ENCODE data around the gene PIK3R3. TPM values are rescaled to one million over a fixed set of nuclear protein-coding genes. Genes with fewer than 3 reads are reported as not detected.

Gene PIK3R3
- total RNA-seq, 1 experiment from 2014 or later, result 3.6 TPM

- Histone ChIP-seq H3K36me3 (ENCODE audit: control insufficient read depth, insufficient read depth, low read length) (no peaks in the 10 kb centered on the region), H3K9me3 (no peaks in the 10 kb centered on the region), H3K4me3 (ENCODE audit: low read depth, low read length) (no peak overlapping the region), H3K4me1 (no peaks in the 10 kb centered on the region), H3K27me3 (replicated peaks; ENCODE audit: control insufficient read depth, insufficient read depth, low read length) (no peaks in the 10 kb centered on the region)
- Mint-ChIP-seq H3K36me3 (ENCODE audit: insufficient read depth, unreplicated experiment) (peaks cover 41% of the 10 kb centered on the region), H3K27me3 (ENCODE audit: insufficient read depth, unreplicated experiment) (no peaks in the 10 kb centered on the region), H3K4me1 (ENCODE audit: low read depth, unreplicated experiment) (peaks cover 2% of the 10 kb centered on the region), H3K9me3 (ENCODE audit: unreplicated experiment) (no peaks in the 10 kb centered on the region), H3K27ac (ENCODE audit: unreplicated experiment) (no peak overlapping the region), H3K4me3 (ENCODE audit: unreplicated experiment) (no peak overlapping the region)
- POLR2A ChIA-PET, result interaction anchor here (0.6 kb wide), 1 partner anchor 410 kb away, joined by 3 read pairs; no protein-coding TSS in a partner anchor
- BruUV-seq (replicated peaks), result no TSS peak
- CTCF ChIA-PET, result no interaction called here
- no peak for TF ChIP-seq CTCF (IDR thresholded peaks at IDR 0.05; ENCODE audit: insufficient read depth in 1 of 2, low read depth in 1 of 2, low read length in 1 of 2, severe bottlenecking in 1 of 2, unreplicated experiment in 1 of 2)
- DNase-seq, result no peak
- intact Hi-C loops (cut with micrococcal nuclease; ENCODE audit: unreplicated experiment), result no loop called here
These were observed 127.9 kb downstream of the PIK3R3 start for GRCh38 chr1:46004492-46004891.

- no peaks in the 10 kb centered on the region for H3K4me1 ChIP-seq
- no peaks in the 10 kb centered on the region for H3K36me3 ChIP-seq (ENCODE audit: control insufficient read depth, insufficient read depth, low read length)
- TF ChIP-seq CTCF (IDR thresholded peaks at IDR 0.05; ENCODE audit: insufficient read depth in 1 of 2, low read depth in 1 of 2, low read length in 1 of 2, severe bottlenecking in 1 of 2, unreplicated experiment in 1 of 2), result no peak
- no peak for DNase-seq
- Mint-ChIP-seq H3K9me3 (ENCODE audit: unreplicated experiment) (no peaks in the 10 kb centered on the region), H3K4me1 (ENCODE audit: low read depth, unreplicated experiment) (no peaks in the 10 kb centered on the region), H3K27me3 (ENCODE audit: insufficient read depth, unreplicated experiment) (no peaks in the 10 kb centered on the region), H3K4me3 (ENCODE audit: unreplicated experiment) (no peak overlapping the region), H3K36me3 (ENCODE audit: insufficient read depth, unreplicated experiment) (peaks cover 35% of the 10 kb centered on the region), H3K27ac (ENCODE audit: unreplicated experiment) (no peak overlapping the region)
- intact Hi-C loops (cut with micrococcal nuclease; ENCODE audit: unreplicated experiment), result no loop called here
- ChIA-PET POLR2A (no interaction called here), CTCF (no interaction called here)
- H3K9me3 ChIP-seq, result no peaks in the 10 kb centered on the region
- H3K4me3 ChIP-seq (ENCODE audit: low read depth, low read length), result no peak overlapping the region
- H3K27me3 ChIP-seq (replicated peaks; ENCODE audit: control insufficient read depth, insufficient read depth, low read length), result no peaks in the 10 kb centered on the region
- no TSS peak for BruUV-seq (replicated peaks)
These were observed 129.1 kb downstream of the PIK3R3 start for GRCh38 chr1:46003315-46003714.

DNA sequence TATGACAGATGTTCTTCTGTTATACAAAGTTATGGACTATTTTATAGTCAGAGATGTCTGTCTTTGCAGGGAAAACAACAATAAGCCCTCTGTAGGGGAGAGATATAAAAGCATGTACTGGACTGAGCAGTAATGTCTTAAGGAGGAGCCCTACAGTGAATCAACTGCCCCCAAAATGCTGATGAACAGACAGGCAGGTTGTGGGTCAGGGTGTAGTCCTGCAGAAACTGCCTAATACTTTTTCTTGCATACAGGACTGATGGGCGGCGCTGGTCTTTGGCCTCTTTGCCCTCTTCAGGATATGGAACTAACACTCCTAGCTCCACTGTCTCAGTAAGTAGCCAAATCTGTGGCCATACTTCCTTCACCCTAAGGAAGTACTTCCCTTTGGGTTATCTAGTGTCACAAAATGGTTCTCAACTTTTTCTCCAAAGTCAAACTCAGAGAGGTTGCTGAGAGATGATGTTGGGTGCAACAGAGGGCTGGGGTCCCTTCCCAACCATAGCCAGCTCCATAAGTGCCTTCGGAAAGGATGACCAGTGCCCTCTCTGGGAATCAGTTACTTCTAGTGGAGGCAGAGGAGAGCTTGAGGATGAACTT lies 129.8 kb downstream of the PIK3R3 start:
- no peak for TF ChIP-seq CTCF (IDR thresholded peaks at IDR 0.05; ENCODE audit: insufficient read depth in 1 of 2, low read depth in 1 of 2, low read length in 1 of 2, severe bottlenecking in 1 of 2, unreplicated experiment in 1 of 2)
- H3K27me3 Mint-ChIP-seq (ENCODE audit: insufficient read depth, unreplicated experiment), result no peaks in the 10 kb centered on the region
- intact Hi-C loops (cut with micrococcal nuclease; ENCODE audit: unreplicated experiment), result no loop called here
- CTCF ChIA-PET, result no interaction called here
- no peak overlapping the region for H3K4me3 Mint-ChIP-seq (ENCODE audit: unreplicated experiment)
- no peak overlapping the region for H3K4me3 ChIP-seq (ENCODE audit: low read depth, low read length)
- peaks cover 32% of the 10 kb centered on the region for H3K36me3 Mint-ChIP-seq (ENCODE audit: insufficient read depth, unreplicated experiment)
- H3K9me3 ChIP-seq, result no peaks in the 10 kb centered on the region
- POLR2A ChIA-PET, result no interaction called here
- no peaks in the 10 kb centered on the region for H3K9me3 Mint-ChIP-seq (ENCODE audit: unreplicated experiment)
- H3K4me1 ChIP-seq, result no peaks in the 10 kb centered on the region
- DNase-seq, result no peak
- no peaks in the 10 kb centered on the region for H3K27me3 ChIP-seq (replicated peaks; ENCODE audit: control insufficient read depth, insufficient read depth, low read length)
- H3K27ac Mint-ChIP-seq (ENCODE audit: unreplicated experiment), result no peak overlapping the region
- H3K4me1 Mint-ChIP-seq (ENCODE audit: low read depth, unreplicated experiment), result no peaks in the 10 kb centered on the region
- no peaks in the 10 kb centered on the region for H3K36me3 ChIP-seq (ENCODE audit: control insufficient read depth, insufficient read depth, low read length)
- no TSS peak for BruUV-seq (replicated peaks)
